Mammary epithelial cell (primary cell): ENCODE data around the gene CPT2.

Source experiments
- CTCF ChIP-seq, 2 donors: IDR thresholded peaks in 1 of 2; conservative IDR thresholded peaks in 1 of 2; 2 replicates each; pipeline ENCODE4 v1.5.1; 2011 to 2012; ENCODE audit warnings: inconsistent platforms in 2 of 2, low read length in 2 of 2, mild to moderate bottlenecking in 2 of 2, control low read depth in 1 of 2, low read depth in 1 of 2; ENCODE audit not compliant: insufficient read depth in 1 of 2; ENCODE audit errors: extremely low read depth in 1 of 2
- EZH2 ChIP-seq: IDR thresholded peaks from 2 replicates; pipeline ENCODE4 v1.6.1; 2012; ENCODE audit warnings: low read length, inconsistent platforms, borderline replicate concordance

GRCh38 chr1:53180951-53181350 lies 15.7 kb upstream of the CPT2 start:
- TF ChIP-seq EZH2 = no peak
- no peak for TF ChIP-seq CTCF (conservative IDR thresholded peaks at IDR 0.05 in 1 of 2, IDR thresholded peaks at IDR 0.05 in 1 of 2; ENCODE audit: extremely low read depth in 1 of 2, insufficient read depth in 1 of 2, low read depth in 1 of 2, low read length in 2 of 2)
